Transverse colon (tissue), 4 donors: ENCODE data around the gene LCK. TPM values are rescaled to one million over a fixed set of nuclear protein-coding genes. Genes with fewer than 3 reads are reported as not detected.

ENCODE experiments used
- DNase-seq: peaks from one replicate; pipeline ENCODE4 v3.0.0-alpha.2; 2019
- H3K27ac ChIP-seq, 4 donors: fragments of 200-600 bp; sonication (generic); 2 replicates each; pipeline ENCODE4 v1.5.1; 2016 to 2018; ENCODE audit warnings: inconsistent platforms in 4 of 4
- H3K27me3 ChIP-seq: fragments of 200-600 bp; sonication (generic); 2 replicates; pipeline ENCODE4 v1.5.1; 2017; ENCODE audit warnings: inconsistent platforms
- H3K36me3 ChIP-seq, 4 donors: fragments of 200-600 bp; sonication (generic); 2 replicates each; pipeline ENCODE4 v1.5.1; 2017 to 2019; ENCODE audit warnings: inconsistent platforms in 4 of 4
- H3K4me1 ChIP-seq, 4 donors: fragments of 200-600 bp; sonication (generic); 2 replicates each; pipeline ENCODE4 v1.5.1; 2017 to 2020; ENCODE audit warnings: inconsistent platforms in 4 of 4
- H3K4me3 ChIP-seq, 4 donors: fragments of 200-600 bp; sonication (generic); 1 replicate in 1 of 4; 2 replicates in 3 of 4; pipeline versions ENCODE4 v1.5.1 to v1.6.1; 2017 to 2019; ENCODE audit warnings: inconsistent platforms in 4 of 4
- H3K9me3 ChIP-seq, 2 donors: fragments of 200-600 bp; sonication (generic); 2 replicates each; pipeline ENCODE4 v1.5.1; 2017 to 2019; ENCODE audit warnings: inconsistent platforms in 2 of 2
- EP300 ChIP-seq: sonication (generic); formaldehyde crosslinking; IDR thresholded peaks from one replicate; pipeline ENCODE4 v1.6.1; 2017; ENCODE audit warnings: antibody characterized with exemption, low read depth
- POLR2A ChIP-seq: fragments of 450-650 bp; IDR thresholded peaks from one replicate; pipeline ENCODE4 v1.6.1; 2016; ENCODE audit warnings: antibody characterized with exemption, mild to moderate bottlenecking, moderate library complexity
- POLR2AphosphoS5 ChIP-seq, 3 donors: sonication (generic); formaldehyde crosslinking; IDR thresholded peaks; one replicate each; pipeline ENCODE4 v1.6.1; 2016; ENCODE audit warnings: antibody characterized with exemption in 3 of 3
- WGBS, 2 donors: methylation state at CpG; one replicate each; pipeline ENCODE4 v1.1.5; 2018; ENCODE audit warnings: low coverage in 1 of 2; 5-methylcytosine and 5-hydroxymethylcytosine counted together
- in situ Hi-C, 4 donors: fragments of 200-750 bp; cut with MboI; loops; one replicate each; pipeline versions ENCODE4 v1.15.0 to v1.15.1; 2017; ENCODE audit warnings: low sequenced_read_pairs in 3 of 4, low pct_ligation_motif_present in 1 of 4, low pct_unique_long_range_greater_than_20kb in 1 of 4
- intact Hi-C: fragments of 100-400 bp; cut with DNase I; formaldehyde crosslinking; loops from one replicate; pipeline ENCODE4 v1.15.1; 2023; ENCODE audit warnings: low total_unique reads
- total RNA-seq, 4 donors: library from RNA; depleted of rRNA; stranded (reverse); fragments of >200 nt; gene quantifications; one replicate each; pipeline ENCODE4 v1.1.0, GENCODE V29; 2016
- TF ChIP-seq, protein P1 (sequence below), 5 experiments: fragments of 200-600 bp in 3 of 5; fragments of 450-650 bp in 2 of 5; sonication (generic) in 3 of 5; IDR thresholded peaks; 1 replicate in 2 of 5; 2 replicates in 3 of 5; pipeline ENCODE4 v1.5.1; 2016 to 2017; ENCODE audit warnings: antibody characterized with exemption in 5 of 5, inconsistent platforms in 3 of 5, mild to moderate bottlenecking in 2 of 5, moderate library complexity in 1 of 5

LCK gene
- total RNA-seq, 4 donors from 2014 or later, result 4.5 to 12.3 (median 8.7) TPM; not detected in 1

DNA sequence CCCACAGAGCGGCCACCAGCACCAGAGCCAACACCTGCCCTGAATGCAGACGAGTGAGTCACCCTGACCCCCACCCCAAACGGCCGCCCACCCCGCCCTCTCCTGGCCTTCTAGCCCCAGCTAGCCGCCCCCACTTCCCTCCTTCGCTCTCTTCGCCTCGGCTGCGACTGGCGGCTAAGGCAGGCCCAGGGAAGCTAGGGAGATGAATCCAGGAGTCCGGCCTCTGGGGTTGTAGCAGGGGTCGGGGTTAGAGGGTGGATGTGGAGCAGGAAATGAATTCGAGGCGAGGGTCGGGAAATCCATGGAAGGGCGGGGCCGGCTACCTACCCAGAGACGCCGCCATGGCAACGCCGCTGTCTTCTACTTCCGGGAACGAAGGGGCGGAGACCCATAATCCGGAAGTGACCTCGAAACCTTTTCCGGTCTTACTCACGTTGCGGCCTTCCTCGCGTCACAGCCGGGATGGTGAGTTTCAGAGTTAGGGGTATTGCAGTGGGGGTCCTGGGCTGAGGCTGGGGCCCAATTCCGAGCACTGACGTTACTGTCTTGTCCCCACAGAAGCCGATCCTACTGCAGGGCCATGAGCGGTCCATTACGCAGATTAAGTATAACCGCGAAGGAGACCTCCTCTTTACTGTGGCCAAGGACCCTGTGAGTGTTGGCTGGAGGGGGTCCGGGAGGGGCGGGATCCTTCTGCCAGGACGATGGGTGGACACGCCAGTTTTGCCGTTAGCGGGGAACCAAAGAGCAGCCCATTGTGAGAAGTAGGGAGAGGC, 28.9 kb upstream of the LCK start, which contains the start of the genes EIF3I and TMEM234:
TSS of gene EIF3I (plus strand) at position 428 of the 776 bp plus-strand sequence. CDS start at position 463, 35 bp downstream.
TSS of gene TMEM234 (minus strand) at position 374 of the 776 bp plus-strand sequence. CDS start at position 343, 31 bp downstream.
- no peaks in the 10 kb centered on the region for H3K9me3 ChIP-seq
- intact Hi-C loops, result no loop called here

DNA sequence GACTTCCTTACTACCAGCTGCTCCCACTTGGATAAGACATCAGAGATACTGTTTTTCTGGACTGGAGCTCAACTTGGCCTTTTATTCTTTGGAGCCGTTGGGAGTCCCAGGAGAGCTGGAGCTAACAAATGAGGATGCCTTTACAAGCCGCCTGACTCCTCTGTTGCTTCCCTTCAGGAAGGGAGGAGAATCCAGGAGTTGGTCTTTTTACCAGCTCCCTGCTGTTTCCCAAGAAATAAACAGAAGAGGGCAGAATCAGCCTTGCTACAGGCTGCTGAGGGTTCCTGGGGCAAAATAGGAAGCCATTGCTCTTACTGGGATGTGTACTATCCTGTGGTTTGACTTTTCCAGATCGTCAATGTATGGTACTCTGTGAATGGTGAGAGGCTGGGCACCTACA, 27.4 kb upstream of the LCK start:
- peaks cover 0 to 23% (median 9%) of the 10 kb centered on the region in 4 donors for H3K36me3 ChIP-seq

More for the DNA sequence above, 28.9 kb upstream of the LCK start, which contains the start of the genes EIF3I and TMEM234:
- Histone ChIP-seq H3K4me1 (peaks cover 20 to 29% (median 24%) of the 10 kb centered on the region in 4 donors), H3K36me3 (peaks cover 0 to 12% (median 3%) of the 10 kb centered on the region in 4 donors), H3K4me3 (peak within 1 kb of the TSS; percentile 79 to 98 (median 90)), H3K27me3 (no peaks in the 10 kb centered on the region), H3K27ac (peak within 1 kb of the TSS; percentile 87 to 93 (median 91))
- WGBS, 2 donors, result 0% methylated on average over 45 of the region's 46 CpGs; no CpG with 5 or more reads in 1 of the 2 donors
- TF ChIP-seq, protein P1, sequence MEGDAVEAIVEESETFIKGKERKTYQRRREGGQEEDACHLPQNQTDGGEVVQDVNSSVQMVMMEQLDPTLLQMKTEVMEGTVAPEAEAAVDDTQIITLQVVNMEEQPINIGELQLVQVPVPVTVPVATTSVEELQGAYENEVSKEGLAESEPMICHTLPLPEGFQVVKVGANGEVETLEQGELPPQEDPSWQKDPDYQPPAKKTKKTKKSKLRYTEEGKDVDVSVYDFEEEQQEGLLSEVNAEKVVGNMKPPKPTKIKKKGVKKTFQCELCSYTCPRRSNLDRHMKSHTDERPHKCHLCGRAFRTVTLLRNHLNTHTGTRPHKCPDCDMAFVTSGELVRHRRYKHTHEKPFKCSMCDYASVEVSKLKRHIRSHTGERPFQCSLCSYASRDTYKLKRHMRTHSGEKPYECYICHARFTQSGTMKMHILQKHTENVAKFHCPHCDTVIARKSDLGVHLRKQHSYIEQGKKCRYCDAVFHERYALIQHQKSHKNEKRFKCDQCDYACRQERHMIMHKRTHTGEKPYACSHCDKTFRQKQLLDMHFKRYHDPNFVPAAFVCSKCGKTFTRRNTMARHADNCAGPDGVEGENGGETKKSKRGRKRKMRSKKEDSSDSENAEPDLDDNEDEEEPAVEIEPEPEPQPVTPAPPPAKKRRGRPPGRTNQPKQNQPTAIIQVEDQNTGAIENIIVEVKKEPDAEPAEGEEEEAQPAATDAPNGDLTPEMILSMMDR (IDR thresholded peaks at IDR 0.05), result no peak
- TF ChIP-seq POLR2AphosphoS5 (IDR thresholded peaks at IDR 0.05), result peak; percentile 81 to 90 (median 85)
- TF ChIP-seq EP300, result no peak
- TF ChIP-seq POLR2A, result peak; percentile 71
- peak; percentile 95 for DNase-seq
- in situ Hi-C loops, result loop anchor here in 1 of 4 donors (25.0 kb wide), 1 partner anchor 165 kb away; the partner anchor contains the start of gene BSDC1

DNA sequence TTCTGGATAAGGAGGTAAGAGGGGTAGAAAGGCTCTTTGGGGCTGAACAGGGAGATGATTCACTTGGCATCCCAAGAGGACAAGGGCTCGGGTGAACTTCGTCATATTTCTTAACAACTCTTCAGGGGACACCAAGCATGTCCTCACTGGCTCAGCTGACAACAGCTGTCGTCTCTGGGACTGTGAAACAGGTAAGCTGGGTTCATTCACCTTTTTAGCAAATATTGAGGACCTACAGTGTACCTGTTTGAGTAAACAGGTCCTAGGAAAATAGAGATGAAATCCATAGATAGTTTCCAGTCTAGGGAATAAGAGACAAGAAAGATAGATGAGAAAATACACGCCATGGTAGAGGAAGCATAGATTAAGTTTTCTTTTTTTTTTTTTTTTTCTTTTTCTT, 26.8 kb upstream of the LCK start:
- in situ Hi-C loops, result loop anchor here in 1 of 4 donors (25.0 kb wide), 1 partner anchor 163 kb away; the partner anchor contains the start of gene BSDC1
- DNase-seq, result no peak
- TF ChIP-seq POLR2A (no peak), POLR2AphosphoS5 (IDR thresholded peaks at IDR 0.05) (no peak), EP300 (no peak)
- TF ChIP-seq, protein P1 (IDR thresholded peaks at IDR 0.05), result no peak
- H3K27me3 ChIP-seq, result no peaks in the 10 kb centered on the region
- peaks cover 0 to 29% (median 12%) of the 10 kb centered on the region in 4 donors for H3K36me3 ChIP-seq
- H3K4me3 ChIP-seq, result no peak overlapping the region
- no peaks in the 10 kb centered on the region for H3K9me3 ChIP-seq
- H3K4me1 ChIP-seq, result peaks cover 20 to 29% (median 24%) of the 10 kb centered on the region in 4 donors
- intact Hi-C loops, result no loop called here
- H3K27ac ChIP-seq, result no peak overlapping the region
- 93 to 96% methylated on average over 3 to 4 of the region's 4 CpGs for WGBS, 2 donors

More for the DNA sequence above, 27.4 kb upstream of the LCK start:
- TF ChIP-seq POLR2A (no peak), EP300 (no peak), POLR2AphosphoS5 (IDR thresholded peaks at IDR 0.05) (no peak)
- TF ChIP-seq, protein P1 (IDR thresholded peaks at IDR 0.05), result no peak
- Histone ChIP-seq H3K27me3 (no peaks in the 10 kb centered on the region), H3K9me3 (no peaks in the 10 kb centered on the region), H3K4me3 (no peak overlapping the region), H3K4me1 (peaks cover 20 to 29% (median 24%) of the 10 kb centered on the region in 4 donors), H3K27ac (peak overlapping the region in 3 of 4 donors; percentile 91 to 93 (median 91))
- intact Hi-C loops (no loop called here), in situ Hi-C loops (loop anchor here in 1 of 4 donors (25.0 kb wide), 1 partner anchor 164 kb away; the partner anchor contains the start of gene BSDC1)
- DNase-seq, result no peak
- WGBS, 2 donors, result 78% methylated on average over 3 of the region's 3 CpGs; no CpG with 5 or more reads in 1 of the 2 donors

DNA sequence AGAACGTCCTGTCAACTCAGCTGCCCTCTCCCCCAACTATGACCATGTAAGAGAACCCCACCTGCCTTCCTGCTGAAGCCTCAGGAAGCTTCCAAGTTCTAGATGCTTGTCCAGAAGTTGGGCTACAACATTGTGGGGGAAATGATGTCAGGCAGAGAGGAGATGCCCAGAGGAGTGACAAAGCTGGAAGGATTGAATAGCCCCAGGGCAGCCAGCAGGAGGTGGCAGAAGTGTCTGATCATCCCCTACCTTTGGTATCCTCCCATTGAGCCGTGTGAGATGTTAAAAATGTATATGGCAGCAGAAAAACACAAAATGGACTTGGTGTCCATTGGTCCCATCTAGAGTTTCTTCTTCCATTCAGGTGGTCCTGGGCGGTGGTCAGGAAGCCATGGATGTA, 22.3 kb upstream of the LCK start:
- no peaks in the 10 kb centered on the region for H3K9me3 ChIP-seq
- H3K4me3 ChIP-seq, result no peak overlapping the region
- in situ Hi-C loops, result no loop called here
- no peak overlapping the region for H3K27ac ChIP-seq
- H3K27me3 ChIP-seq, result no peaks in the 10 kb centered on the region
- DNase-seq, result no peak
- peaks cover 0 to 58% (median 27%) of the 10 kb centered on the region in 4 donors for H3K36me3 ChIP-seq
- TF ChIP-seq POLR2A, result no peak
- no peak for TF ChIP-seq EP300
- TF ChIP-seq, protein P1 (IDR thresholded peaks at IDR 0.05), result no peak
- no peak for TF ChIP-seq POLR2AphosphoS5 (IDR thresholded peaks at IDR 0.05)
- 80 to 86% methylated on average over 2 to 3 of the region's 3 CpGs for WGBS, 2 donors
- intact Hi-C loops, result no loop called here
- peaks cover 2 to 5% (median 3%) of the 10 kb centered on the region in 4 donors for H3K4me1 ChIP-seq
